MV-4-11 (cell line): ENCODE results near the gene BTBD19.
A peak's percentile ranks its signal among the peaks of the same experiment; 100 is the strongest.
"Not testable (repeated sequence)": the region's sequence is repeated elsewhere in the genome, so short reads cannot be mapped to it uniquely, and the experiment has no call there.

Experiments used
- DNase-seq: peaks from one replicate; lab custom pipeline; 2025; lab: John Stamatoyannopoulos, UW

The BTBD19 gene

DNA sequence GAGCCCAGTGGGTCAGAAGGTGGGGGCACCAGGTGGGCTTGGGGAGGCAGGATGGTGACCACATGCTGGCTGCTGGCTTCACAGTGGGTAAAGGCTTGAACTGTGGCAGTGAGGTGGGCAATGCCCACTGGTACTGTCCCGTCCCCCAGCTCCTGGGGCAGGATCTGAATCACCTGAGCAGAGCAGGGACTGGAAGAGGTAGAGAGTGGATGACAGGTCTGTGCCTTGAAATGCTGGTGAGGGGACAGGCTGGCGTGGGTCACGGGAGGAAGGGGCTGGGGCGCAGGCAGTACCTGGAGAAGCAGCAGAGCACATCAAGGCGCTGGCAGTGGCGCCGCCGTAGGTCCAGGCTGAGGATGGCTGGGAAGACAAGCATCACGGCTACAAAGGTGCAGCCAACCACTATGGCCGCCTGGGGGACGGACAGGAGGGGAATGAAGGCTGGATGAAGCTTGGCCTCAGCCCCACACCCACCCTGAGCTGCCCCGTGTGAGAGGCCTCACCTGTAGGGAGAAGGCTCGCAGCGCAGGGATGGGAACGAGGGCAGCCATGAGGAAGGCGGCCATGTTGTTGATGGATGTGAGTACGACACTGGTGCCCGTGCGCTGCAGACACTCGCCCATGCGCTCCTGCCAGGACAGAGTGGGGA is 19.8 kb downstream of the BTBD19 start:
- DNase-seq, result no peak

DNA sequence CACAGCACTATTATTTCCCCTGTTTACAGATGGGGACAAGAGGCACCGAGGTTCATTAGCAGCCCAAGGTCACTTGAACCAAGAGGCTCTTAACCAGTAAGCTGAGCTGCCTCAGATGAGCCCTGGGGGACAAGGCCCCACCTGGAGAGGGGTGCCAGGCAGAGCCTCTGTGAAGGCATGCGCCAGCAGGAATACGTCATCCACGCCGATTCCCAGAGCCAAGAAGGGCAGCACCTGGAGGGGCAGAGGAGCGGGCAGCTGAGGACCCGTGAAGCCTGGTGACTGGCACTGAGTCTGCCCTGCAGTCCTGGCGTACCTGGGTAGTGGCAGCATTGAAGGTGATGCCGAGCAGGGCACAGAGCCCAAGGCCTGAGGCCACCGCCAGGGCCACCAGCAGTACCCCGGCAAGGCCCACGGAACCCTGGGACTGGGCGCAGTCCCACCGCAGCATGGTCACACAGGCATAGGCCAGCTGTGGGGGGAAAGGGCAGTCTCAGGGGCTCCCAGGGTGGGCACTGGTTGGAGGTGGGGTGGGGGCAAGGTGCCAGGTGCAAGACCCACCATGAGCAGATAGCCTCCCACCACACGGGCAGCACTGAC is 20.6 kb downstream of the BTBD19 start:
- DNase-seq, result no peak

DNA sequence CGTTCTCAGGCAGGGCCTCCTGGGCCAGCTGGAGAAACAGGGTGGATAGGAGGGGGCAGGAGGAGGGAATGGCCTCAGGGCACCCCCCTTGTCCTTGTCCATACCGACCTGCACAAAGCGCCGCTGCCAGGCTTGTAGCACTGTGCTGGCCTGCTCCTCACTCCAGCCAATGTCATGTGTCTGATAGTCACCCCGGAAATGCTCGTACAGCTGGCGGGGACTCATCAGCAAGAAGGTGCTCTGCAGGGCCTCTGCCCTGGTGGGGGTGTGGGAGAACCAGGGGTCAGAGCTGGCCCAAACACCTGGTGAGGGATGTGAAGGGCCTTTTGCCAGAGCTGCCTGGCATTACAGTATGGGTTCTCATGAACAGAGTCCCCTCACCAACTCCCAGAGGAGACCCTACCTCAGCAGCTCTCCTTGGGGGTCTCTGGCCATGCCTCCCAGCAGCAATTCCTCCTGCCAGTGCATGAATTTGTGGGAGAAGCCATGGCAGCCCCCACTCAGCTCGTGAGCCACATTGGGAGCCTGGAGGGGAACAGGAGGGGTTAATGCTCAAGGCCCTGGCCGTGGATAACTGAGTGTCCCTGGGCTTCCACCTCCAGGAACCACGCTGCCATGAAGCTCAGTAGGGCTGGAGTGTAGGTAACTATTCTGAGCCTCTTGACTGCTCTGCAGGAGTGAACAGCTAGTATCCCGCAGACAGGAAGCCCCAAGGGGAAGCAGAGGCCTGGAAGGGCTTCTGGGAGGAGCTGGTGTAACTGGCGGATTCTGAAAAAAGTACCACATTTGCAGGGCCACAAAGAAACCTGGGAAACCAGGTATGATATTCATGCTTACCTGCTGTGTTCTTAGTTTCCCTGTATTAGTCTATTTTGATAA is 21.4 kb downstream of the BTBD19 start:
- DNase-seq, result no peak

DNA sequence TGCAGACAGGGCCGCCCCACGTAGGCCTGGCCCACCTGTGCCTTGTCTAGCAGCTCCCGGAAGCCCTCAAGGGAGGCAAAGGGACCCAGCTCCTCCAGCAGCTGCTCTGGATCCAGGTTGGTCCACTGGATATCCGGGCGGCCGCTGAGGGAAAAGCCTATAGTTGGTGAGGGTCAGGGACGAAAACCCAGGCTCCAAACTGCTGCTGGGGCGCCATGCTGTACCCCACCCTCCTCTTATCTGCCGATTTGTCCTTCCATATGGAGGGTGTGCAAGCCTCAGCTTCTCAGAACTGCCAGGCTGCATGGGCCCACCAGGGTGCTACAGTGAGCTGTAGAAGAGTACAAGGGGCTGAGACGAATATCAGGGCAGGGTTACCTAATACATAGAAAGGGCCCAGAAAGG is 22.6 kb downstream of the BTBD19 start:
- no peak for DNase-seq

DNA sequence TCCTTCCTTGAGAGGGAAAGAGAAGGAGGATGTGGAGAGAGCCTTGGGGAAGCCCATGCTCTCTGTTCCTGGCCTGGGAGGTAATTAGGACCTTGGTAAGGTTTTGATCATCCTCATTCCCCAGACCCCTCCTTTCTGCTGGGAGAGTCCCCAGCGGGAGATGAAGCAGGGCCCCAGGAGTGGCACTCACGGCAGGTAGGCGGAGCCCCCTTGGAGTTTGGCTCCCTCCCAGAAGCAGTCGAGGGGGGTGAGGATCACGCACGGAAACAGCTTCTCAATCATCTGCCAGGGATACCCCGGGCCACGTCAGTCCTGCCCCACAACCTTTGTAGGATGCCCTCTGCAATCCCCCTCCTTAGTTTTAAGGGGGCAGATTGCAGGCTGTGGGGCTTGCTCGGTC is 23.2 kb downstream of the BTBD19 start:
- no peak for DNase-seq

DNA sequence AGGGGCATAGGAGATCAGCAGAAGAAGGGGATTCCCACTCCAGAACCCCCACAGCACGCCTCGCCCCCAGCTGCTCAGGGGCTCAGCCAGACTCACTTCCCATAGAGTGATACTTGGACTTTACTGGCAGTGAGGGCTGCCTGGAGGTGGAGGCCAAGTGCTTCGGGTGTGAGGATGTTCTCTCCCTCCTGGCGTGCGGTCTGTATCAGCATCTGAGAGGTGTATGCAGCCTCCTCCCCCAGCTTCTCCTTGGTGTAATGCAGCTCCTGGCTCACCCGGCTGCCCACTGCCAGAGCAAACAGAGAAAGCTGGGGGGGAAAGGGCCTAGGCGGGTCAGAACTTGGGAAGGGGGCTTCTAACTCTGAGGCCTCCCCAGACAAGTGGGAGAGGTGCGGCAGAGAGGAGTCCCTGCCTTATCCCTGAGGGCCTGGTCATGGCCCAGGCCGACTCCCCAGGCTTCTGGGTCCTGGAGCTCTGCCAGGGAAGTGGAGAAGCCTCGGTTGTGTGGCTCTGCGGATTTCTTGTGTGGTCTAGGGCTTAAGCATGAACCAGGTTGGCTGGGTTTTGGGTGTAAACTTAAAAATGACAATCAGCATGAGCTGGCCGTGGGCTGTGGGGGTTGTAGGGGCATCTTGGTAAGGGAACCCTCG is 23.9 kb downstream of the BTBD19 start:
- peak; percentile 11 for DNase-seq

DNA sequence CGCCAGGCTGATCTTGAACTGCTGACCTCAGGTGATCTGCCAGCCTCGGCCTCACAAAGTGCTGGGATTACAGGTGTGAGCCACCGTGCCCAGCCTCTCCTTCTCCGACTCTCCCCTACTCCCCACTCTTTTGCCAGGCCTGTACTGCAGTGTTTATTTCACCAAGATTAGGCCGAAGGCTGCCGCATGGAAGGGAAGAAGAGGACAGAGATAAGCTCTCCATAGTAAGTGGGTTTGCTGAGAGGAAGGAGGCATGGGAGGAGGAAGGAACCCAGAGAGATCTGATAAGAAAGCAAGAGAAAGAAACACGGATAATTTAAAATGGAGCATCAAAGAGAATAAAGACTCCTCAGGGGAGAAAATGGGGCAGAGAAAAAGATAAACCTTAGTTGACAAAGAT is 26.0 kb downstream of the BTBD19 start:
- DNase-seq, result no peak

DNA sequence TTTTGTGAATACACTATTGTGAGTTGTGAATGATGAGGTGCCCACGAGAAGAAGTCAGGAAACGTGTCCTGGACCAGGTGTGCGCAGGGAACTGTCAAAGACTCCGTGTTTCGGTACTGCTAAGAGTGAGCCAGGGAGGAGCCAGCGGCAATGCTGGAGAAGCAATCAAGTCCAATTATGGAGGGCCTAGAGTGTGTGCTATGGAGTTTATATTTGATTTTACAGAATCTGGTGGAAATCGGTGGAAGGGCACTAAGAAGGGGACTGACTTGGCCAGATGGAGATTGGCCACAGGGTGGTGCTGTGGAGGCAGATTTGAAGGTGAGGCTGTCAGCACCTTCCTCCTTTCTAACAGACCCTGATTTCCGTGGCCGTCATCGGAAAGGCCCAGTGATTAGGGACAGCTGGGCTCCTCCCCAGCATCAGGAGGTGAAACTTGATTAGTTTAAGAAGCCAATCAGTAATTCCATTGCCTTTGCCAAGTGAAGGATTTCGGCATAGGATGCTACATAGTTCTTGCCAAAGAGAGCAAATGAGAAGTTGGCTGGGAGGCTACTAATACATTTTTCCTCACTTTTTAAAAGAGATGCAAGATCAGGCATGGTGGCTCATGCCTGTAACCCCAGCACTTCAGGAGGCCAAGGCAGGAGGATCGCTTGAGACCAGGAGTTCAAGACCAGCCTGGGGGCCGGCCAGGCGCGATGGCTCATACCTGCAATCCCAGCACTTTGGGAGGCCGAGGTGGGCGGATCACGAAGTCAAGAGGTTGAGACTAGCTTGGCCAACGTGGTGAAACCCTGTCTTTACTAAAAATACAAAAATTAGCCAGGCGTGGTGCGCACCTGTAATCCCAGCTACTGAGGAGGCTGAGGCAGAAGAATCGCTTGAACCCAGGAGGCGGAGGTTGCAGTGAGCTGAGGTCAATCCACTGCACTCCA is 27.7 kb downstream of the BTBD19 start:
- DNase-seq, result peak; percentile 52

DNA sequence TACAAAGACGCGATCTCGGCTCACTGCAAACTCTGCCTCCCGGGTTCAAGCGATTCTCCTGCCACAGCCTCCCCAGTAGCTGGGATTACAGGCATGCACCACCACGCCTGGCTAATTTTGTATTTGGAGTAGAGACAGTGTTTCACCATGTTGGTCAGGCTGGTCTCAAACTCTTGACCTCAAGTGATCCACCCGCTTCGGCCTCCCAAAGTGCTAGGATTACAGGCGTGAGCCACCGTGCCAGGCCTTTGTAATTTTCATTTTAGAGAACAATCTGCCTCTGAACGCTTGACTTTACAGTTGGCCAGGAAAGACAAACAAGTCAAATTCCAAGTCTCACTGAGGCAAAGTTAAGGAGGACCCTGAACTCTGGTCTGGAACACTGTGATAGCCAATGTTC is 30.0 kb downstream of the BTBD19 start:
- not testable (repeated sequence) for DNase-seq

DNA sequence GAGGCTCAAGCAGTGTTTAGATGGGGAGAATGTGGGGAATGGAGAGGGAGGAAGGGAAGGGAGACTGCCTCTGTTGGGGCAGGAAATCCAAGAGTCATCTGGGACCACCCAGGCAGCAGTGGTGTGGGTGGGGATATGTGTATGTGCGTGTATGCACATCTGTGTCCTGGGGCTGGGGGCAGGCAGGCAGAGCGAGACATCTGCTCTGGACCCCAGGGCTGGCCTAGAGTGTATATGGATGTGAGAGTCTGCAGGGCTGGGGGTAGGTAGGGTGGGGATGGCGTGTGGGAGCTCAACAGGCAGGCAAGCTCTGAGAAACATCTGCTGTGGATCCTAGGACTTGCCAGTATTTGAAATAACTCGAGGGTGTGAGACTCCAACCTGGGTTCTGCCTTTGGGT is 31.3 kb downstream of the BTBD19 start:
- no peak for DNase-seq

DNA sequence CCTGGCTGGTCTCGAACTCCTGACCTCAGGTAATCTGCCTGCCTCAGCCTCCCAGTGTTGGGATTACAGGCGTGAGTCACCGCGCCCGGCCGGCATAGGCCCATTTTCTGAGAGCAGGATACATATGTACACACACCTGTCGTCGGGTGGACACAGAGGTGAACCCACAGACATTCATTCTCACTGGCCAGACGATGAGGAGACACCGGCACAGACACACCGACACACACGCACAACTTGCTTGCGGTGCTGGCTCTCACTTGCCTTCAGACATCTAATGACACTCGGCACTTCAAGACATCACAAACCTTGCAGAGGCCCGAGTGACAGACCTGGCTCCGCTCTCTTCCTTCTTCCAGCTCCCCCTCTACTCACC is 34.2 kb downstream of the BTBD19 start:
- DNase-seq, result no peak

DNA sequence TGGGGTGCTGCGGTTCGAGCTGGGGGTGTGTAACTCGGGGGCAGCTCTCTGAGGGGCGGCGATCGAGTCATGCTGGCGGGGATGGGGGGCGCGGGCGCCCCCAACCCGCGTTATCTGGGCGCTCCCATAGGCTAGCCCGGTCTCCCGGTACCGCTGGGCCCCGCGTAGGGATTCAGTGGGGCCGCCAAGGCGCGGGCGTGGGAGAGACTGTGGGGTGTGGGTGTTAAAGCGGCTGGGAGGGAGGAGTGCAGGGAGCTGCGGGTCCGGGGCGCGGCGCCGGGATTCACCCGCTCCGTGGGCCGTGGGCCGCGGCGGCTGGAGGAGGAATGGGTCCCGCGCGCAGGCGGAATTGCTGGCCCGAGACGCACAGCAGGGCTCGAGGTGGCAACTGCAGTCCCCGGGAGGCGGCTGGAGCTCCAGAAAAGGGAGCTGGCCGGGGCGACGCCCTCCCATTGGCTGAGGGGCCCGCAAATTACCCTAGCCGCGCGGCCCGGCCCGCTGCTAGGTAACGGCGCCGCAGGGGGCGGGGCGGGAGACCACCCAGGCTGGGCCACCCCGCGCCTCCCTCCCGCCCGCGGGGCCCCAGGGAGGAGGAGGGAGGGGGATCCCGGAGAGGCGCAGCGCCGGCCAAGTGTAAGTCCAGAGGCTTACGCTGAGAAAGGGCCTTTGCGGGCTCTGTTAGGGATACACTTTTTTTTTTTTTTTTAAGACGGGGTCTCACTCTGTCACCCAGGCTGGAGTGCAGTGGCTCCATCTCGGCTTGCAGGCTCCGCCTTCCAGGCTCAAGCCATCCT is 34.7 kb downstream of the BTBD19 start, which contains the start of gene PTCH2:
TSS of gene PTCH2 (minus strand) at position 392 of the 794 bp plus-strand sequence. CDS start at position 71, 321 bp downstream.
- no peak for DNase-seq

DNA sequence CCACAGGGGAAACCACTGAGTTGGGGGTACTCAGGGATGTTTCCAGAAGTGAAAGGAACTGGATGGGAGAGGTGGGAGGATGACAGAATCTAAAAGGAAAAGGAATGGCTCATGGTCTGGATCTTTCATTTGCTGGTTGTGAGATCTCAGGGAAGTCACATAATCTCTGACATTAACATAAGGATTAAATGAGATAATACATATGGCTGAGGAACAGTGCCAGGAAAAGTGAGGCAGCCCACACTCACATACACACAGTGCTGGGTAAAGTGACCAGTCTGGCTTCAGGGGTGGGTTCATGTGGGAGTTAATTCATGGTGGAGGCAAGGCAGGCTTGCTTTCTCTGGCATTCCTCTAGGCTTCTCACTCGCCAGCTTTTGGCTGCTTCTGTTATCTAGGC is 38.7 kb downstream of the BTBD19 start:
- no peak for DNase-seq

DNA sequence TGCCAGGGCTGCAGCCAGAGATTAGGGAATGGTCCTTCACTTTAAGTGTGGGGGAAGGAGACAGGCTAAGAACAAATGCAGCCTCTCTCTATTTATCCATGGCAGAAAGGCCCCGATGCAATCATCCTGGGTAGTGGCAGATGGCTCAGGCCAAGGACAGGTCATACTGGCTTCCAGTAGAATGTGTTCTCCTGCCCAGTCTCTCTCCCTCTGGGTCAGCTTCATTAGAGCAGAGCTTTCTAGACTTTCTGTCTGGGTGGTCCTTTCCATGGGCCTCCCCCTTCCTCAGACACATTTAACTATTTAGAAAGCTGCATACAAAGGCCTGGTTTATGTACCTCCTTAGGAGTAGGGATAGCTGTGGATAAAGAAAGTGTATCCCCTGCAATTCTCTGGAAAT is 39.5 kb downstream of the BTBD19 start:
- DNase-seq, result no peak

DNA sequence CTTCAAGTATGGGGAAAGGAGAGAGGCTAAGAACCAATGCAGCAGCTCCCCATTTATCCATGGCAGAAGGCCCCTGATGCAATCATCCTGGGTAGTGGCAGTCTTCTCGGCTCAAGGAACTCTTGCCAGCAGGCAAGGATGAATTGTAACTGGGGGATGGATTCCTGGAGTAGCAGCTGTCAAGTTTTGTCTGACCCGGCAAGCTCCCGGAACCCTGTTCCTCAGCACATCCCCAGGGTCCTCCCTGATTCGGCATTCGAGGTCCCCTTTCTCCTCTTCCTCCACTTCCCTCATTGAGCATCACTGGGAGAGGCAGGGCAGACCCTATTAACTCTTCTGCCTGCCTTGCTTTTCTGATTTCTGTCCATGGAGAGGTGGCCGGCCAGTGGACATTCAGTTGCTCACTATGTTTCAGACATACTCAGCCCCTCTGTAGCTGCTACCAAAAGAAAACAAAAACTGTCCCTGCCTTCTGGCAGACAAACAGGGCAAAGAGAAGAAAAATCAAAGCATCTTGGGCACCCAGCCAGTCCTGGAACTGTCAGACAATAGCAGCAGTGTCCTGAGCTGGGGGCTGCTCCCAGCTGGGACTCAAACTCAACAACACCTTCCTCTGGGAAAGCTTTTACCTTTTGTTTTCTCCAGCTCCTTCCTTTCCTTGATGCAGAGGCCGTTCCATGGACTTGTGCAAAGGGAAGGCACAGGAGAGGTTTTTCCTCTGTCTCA is 40.3 kb downstream of the BTBD19 start:
- DNase-seq, result no peak

DNA sequence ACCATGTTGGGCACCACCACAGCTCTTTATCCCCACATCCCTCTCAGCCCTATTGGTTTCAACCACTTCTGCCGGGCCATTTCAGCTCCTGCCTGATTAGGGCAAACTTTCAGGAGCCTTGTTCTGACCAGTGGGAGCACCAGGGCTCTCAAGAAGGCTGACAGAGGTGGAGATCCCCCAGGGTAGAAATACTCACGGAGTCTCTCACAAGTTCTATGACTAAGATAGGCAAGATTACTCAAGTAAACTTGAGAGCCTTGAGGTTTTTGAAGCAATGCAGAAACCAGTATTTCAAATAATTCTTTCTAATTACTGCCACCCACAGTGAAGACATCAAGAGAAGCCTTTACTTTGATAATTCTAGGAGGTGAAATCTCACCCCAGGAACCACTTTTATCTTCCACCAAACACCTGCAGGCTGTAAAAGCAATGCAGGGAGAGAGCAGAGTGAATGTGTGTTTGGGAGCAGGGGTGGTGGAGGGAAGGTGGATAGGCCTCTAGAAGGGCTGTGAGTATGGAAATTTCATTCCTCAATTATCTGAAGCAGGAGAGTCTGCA is 41.3 kb downstream of the BTBD19 start:
- DNase-seq, result no peak

DNA sequence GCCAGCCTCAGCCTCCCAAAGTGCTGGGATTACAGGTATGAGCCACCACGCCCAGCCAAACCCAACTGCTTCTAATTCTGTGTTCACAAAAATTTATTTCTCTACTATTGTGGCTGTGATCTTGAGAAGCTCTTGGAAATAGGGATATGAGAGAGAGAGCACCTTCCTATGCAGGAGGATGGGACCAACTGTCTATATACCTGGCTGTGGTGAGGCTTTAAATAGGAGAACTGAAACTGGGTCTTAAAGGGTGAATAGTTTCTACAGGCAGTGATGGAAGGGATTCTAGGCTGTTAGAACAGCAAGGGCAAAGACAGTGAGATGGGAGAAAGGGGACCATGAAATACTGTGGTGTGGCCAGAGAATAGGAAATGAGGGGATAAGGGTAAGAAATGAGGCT is 43.0 kb downstream of the BTBD19 start:
- DNase-seq, result no peak

DNA sequence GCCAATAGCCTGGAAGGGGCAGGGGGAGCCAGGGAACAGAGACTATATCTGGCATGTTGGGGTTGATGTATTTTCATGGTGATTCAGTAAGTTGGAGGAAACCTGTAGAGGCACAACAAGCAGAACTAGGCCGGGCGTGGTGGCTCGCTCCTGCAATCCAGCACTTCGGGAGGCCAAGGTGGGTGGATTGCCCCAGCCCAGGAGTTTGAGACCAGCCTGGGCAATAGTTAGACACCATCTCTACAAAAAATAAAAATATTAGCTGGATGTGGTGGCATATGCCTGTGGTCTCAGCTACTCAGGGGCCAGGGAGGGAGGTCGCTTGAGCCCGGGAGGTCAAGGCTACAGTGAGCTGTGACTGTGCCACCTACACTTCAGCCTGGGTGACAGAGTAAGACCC is 44.9 kb downstream of the BTBD19 start:
- DNase-seq, result no peak

DNA sequence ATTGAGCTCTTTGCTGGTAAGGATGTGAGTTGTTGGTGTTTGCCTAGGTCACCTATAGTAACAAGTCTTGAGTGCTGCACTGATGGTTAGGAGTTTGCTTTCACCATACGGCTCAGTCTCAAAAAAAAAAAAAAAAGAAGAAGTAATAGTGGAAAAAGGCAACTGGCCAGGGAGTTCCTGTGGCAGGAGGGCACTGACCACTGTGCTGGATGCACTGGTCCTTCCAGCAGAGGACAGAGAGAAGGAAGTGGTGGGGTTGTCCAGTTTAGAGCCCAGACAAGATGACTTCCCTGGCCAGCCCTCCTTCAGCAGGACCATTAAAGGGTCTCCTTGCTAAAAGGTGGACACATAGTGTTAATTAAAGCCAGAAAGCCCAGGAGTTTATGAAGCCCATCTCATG is 46.6 kb downstream of the BTBD19 start:
- DNase-seq, result peak; percentile 10

DNA sequence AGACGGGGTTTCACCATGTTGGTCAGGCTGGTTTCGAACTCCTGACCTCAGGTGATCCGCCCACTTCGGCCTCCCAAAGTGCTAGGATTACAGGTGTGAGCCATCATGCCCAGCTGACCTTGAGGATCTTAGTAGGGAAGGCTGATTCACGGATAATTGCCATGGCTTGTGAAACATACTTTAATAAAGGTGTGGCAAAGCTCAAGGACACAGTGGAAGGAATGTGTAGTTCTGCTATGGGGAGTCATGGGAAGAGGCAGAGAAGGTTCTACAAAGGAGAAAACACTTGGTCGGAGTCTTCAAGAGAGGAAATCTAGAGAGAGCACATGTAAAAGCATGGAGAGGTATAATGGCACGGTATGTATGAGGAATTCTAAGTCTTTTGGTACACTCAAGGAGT is 47.4 kb downstream of the BTBD19 start:
- no peak for DNase-seq
